ENCODE measurements around the gene SLC19A3. TPM values are rescaled to one million over a fixed set of nuclear protein-coding genes. Genes with fewer than 3 reads are reported as not detected.
"Not testable (repeated sequence)": the region's sequence is repeated elsewhere in the genome, so short reads cannot be mapped to it uniquely, and the experiment has no call there.

SLC19A3 gene
- total RNA-seq, 4 donors from 2014 or later, result 0.51 to 4.8 (median 1.5) TPM

DNA sequence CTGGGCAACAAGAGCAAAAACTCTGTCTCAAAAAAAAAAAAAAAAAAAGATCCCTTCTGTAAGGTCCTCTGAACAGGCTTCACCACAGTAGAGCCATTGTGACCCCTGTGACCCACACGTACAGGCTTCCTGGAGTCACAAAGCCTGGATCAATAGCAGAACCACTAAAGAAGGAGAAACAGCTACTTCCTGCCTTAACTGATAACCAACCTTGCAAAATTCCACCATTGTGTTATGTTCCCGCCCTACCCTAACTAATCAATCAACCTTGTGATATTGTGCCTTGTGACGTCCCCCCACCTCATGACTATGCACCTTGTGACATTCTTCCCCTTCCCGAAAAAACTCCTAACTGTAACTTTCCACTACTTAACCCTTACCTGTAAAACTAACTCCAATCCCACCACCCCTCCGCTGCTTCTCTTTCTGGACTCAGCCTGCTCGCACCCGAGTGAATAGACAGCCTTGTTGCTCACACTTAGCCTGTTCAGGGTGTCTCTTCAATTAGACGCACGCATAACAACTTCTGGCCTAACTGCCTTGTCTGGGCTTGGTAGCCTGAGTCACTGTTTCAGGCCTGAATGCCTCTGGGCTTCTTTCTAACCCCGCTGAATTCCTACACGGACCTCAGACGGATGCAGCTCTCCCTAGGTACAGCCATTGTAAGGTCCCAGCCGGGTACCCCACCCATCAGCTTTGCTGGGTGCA, 41.7 kb upstream of the SLC19A3 start:
- Histone ChIP-seq H3K4me3 (no peak overlapping the region), H3K4me1 (no peaks in the 10 kb centered on the region), H3K27me3 (no peaks in the 10 kb centered on the region), H3K27ac (no peak overlapping the region), H3K36me3 (no peaks in the 10 kb centered on the region), H3K9me3 (no peaks in the 10 kb centered on the region)
- intact Hi-C loops (cut with DNase I; ENCODE audit: low total_unique reads), result no loop called here
- TF ChIP-seq, protein P1, sequence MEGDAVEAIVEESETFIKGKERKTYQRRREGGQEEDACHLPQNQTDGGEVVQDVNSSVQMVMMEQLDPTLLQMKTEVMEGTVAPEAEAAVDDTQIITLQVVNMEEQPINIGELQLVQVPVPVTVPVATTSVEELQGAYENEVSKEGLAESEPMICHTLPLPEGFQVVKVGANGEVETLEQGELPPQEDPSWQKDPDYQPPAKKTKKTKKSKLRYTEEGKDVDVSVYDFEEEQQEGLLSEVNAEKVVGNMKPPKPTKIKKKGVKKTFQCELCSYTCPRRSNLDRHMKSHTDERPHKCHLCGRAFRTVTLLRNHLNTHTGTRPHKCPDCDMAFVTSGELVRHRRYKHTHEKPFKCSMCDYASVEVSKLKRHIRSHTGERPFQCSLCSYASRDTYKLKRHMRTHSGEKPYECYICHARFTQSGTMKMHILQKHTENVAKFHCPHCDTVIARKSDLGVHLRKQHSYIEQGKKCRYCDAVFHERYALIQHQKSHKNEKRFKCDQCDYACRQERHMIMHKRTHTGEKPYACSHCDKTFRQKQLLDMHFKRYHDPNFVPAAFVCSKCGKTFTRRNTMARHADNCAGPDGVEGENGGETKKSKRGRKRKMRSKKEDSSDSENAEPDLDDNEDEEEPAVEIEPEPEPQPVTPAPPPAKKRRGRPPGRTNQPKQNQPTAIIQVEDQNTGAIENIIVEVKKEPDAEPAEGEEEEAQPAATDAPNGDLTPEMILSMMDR (IDR thresholded peaks at IDR 0.05), result no peak
- TF ChIP-seq POLR2A (IDR thresholded peaks at IDR 0.05), result no peak
- DNase-seq, result no peak

DNA sequence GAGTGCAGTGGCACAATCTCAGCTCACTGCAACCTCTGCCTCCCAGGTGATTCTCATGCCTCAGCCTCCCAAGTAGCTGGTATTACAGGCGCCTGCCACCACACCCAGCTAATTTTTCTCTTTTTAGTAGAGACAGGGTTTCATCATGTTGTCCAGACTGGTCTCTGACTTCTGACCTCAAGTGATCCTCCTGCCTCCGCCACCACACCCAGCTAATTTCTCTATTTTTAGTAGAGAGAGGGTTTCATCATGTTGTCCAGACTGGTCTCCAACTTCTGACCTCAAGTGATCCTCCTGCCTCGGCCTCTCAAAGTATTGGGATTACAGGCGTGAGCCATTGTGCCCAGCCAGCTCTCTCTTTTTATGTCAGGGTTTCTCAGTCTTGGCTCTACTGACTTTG, 38.4 kb upstream of the SLC19A3 start:
- H3K9me3 ChIP-seq; H3K36me3 ChIP-seq; H3K4me1 ChIP-seq; DNase-seq; intact Hi-C loops (cut with DNase I; ENCODE audit: low total_unique reads); H3K4me3 ChIP-seq; H3K27me3 ChIP-seq; H3K27ac ChIP-seq: not testable (repeated sequence)

DNA sequence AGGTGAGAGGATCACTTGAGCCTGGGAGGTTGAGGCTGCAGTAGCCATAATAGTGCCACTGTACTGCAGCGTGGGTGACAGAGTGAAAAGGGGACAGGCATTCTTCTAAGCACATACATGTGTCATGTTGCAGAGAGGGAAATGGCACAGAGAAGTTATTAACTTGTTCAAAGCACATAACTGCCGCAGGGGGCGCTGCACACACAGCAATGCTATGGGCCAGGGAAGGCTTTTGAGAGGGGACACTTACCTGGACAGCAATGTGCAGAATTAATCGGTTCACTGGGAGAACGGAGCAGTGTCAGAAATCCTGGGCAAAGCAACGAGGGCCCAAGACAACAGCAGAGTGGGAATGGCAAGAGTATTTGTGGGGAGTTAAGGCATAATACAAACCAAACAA, 30.3 kb upstream of the SLC19A3 start:
- no peak overlapping the region for H3K27ac ChIP-seq
- no peak for DNase-seq
- H3K4me1 ChIP-seq, result no peaks in the 10 kb centered on the region
- no peaks in the 10 kb centered on the region for H3K27me3 ChIP-seq
- no peaks in the 10 kb centered on the region for H3K36me3 ChIP-seq
- intact Hi-C loops (cut with DNase I; ENCODE audit: low total_unique reads), result no loop called here
- no peaks in the 10 kb centered on the region for H3K9me3 ChIP-seq
- no peak overlapping the region for H3K4me3 ChIP-seq
- TF ChIP-seq POLR2A (IDR thresholded peaks at IDR 0.05), result no peak
- TF ChIP-seq, protein P1 (IDR thresholded peaks at IDR 0.05), result no peak

DNA sequence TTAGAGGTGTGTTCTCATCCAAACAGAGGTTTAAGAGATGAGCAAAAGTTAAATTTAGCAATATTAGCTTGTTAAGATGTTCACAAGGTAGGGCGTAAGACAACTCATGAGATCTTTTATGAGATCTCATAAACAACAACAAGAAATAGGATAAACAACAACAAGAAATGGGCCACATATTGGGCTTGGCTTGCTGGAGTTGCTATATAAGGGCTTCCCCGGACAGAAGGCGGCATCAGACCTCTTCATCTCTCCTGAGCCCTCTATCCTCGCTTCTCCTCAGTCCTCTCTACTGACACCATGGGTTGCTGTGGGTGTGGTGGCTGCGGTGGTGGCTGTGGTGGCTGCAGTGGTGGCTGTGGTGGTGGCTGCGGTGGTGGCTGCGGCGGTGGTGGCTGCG, 27.8 kb upstream of the SLC19A3 start, which contains the start of gene SCYGR8:
Gene SCYGR8, plus strand, starts transcription at position 301 of the 400 bp plus-strand sequence. Its CDS starts 0 bp downstream, at position 301.
- no peak for DNase-seq
- TF ChIP-seq, protein P1 (IDR thresholded peaks at IDR 0.05), result no peak
- no peak for TF ChIP-seq POLR2A (IDR thresholded peaks at IDR 0.05)
- Histone ChIP-seq H3K27me3 (no peaks in the 10 kb centered on the region), H3K4me3 (no peak within 1 kb of the TSS), H3K4me1 (no peaks in the 10 kb centered on the region), H3K36me3 (no peaks in the 10 kb centered on the region), H3K9me3 (no peaks in the 10 kb centered on the region), H3K27ac (no peak within 1 kb of the TSS)
- intact Hi-C loops (cut with DNase I; ENCODE audit: low total_unique reads), result no loop called here

DNA sequence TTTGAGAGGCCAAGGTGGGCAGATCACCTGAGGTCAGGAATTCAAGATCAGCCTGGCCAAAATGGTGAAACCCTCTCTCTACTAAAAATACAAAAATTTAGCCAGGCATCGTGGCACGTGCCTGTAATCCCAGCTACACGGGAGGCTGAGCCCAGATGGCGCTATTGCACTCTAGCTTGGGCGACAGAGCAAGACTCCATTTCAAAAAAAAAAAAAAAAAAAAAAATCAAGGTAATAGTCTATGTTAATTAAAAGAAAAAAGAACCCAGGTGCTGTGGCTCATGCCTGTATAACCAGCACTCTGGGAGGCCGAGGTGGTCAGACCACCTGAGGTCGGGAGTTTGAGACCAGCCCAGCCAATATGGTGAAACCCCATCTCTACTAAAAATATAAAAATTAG, 22.9 kb upstream of the SLC19A3 start:
- intact Hi-C loops (cut with DNase I; ENCODE audit: low total_unique reads), result not testable (repeated sequence)

DNA sequence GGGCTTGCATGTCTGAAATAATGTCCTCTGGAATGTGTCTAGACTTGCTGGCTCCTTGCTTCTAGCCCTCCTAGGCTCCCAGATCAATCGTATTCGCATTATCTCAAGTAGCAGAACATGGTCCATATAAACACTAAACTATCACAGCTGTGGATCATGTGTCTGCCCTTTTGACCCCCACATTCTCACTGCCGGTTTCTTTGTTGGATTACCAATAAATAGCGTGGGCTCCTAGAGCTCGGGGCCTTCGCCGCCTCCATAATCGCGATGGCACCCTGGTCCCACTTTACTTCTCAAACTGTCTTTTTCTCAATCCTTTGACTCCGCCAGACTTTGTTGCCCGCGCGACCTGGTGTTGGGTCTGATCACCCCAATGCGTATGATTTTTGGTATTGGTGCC, 21.5 kb upstream of the SLC19A3 start:
- intact Hi-C loops (cut with DNase I; ENCODE audit: low total_unique reads), result no loop called here
- Histone ChIP-seq H3K9me3 (no peaks in the 10 kb centered on the region), H3K27me3 (no peaks in the 10 kb centered on the region), H3K27ac (no peak overlapping the region), H3K4me3 (no peak overlapping the region), H3K36me3 (no peaks in the 10 kb centered on the region), H3K4me1 (no peaks in the 10 kb centered on the region)
- no peak for TF ChIP-seq POLR2A (IDR thresholded peaks at IDR 0.05)
- TF ChIP-seq, protein P1 (IDR thresholded peaks at IDR 0.05), result no peak
- no peak for DNase-seq

More for the DNA sequence above, 22.9 kb upstream of the SLC19A3 start:
- H3K9me3 ChIP-seq, H3K4me1 ChIP-seq, H3K27ac ChIP-seq, H3K36me3 ChIP-seq, H3K27me3 ChIP-seq, DNase-seq, H3K4me3 ChIP-seq: not testable (repeated sequence)

Measured in uterus (tissue), 4 donors.